VCaP (cell line): Measurements from ENCODE around the gene LAMA3.
"Not testable (repeated sequence)": the region's sequence is repeated elsewhere in the genome, so short reads cannot be mapped to it uniquely, and the experiment has no call there.

Experiments
- H3K27ac ChIP-seq: fragments of 450-650 bp; 2 replicates; pipeline ENCODE4 v1.5.1; 2017
- TF ChIP-seq, protein P1 (sequence below): fragments of 450-650 bp; conservative IDR thresholded peaks from 2 replicates; pipeline ENCODE4 v1.5.1; 2017; ENCODE audit warnings: mild to moderate bottlenecking, moderate library complexity

LAMA3 gene

GRCh38 chr18:23725351-23725750, 36.1 kb downstream of the LAMA3 start:
- peak overlapping the region; percentile 34; the same call in 1 of the 2 replicates for H3K27ac ChIP-seq
- TF ChIP-seq, protein P1, sequence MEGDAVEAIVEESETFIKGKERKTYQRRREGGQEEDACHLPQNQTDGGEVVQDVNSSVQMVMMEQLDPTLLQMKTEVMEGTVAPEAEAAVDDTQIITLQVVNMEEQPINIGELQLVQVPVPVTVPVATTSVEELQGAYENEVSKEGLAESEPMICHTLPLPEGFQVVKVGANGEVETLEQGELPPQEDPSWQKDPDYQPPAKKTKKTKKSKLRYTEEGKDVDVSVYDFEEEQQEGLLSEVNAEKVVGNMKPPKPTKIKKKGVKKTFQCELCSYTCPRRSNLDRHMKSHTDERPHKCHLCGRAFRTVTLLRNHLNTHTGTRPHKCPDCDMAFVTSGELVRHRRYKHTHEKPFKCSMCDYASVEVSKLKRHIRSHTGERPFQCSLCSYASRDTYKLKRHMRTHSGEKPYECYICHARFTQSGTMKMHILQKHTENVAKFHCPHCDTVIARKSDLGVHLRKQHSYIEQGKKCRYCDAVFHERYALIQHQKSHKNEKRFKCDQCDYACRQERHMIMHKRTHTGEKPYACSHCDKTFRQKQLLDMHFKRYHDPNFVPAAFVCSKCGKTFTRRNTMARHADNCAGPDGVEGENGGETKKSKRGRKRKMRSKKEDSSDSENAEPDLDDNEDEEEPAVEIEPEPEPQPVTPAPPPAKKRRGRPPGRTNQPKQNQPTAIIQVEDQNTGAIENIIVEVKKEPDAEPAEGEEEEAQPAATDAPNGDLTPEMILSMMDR: no peak

DNA sequence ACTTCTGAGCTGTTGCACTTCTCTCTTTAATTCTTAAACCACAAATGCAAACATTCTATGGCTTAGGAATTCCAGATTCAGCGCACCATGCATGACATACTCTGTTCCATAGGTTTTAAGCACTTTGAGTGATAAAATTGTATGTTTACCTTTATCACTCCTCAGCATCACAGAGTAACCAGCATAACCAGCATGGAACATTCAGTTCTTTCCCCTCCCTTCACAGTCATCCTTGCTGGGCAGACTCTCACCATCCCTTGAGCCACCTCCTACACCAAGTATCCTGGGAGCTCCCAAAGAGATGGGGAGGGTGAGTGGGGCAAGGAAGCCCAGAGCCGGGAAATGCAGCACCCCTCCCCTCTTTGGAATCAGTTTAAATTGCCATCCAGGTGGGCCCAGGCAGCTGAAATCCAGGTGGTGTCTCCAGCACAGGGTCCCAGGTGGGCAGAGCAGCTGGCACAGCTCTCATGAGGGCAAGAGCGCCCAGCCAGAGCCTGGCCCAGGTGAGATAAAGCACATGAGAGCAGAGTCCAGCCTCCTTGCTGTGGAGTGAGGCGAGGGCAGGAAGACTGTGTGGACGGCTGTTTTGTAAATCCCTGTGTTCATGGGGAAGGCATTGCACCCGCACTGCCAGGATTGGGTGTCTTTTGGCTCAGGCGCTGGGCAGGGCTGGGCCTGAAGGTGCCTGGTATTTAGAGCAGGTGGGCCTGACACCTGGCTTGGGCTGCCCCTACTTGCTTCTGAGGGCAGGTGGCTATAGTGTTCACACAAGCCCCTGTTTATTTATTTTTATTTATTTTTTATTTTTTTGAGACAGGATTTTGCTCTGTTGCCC, 36.8 kb downstream of the LAMA3 start:
- H3K27ac ChIP-seq: peak overlapping the region; percentile 34; the same call in 1 of the 2 replicates
- TF ChIP-seq, protein P1: no peak

DNA sequence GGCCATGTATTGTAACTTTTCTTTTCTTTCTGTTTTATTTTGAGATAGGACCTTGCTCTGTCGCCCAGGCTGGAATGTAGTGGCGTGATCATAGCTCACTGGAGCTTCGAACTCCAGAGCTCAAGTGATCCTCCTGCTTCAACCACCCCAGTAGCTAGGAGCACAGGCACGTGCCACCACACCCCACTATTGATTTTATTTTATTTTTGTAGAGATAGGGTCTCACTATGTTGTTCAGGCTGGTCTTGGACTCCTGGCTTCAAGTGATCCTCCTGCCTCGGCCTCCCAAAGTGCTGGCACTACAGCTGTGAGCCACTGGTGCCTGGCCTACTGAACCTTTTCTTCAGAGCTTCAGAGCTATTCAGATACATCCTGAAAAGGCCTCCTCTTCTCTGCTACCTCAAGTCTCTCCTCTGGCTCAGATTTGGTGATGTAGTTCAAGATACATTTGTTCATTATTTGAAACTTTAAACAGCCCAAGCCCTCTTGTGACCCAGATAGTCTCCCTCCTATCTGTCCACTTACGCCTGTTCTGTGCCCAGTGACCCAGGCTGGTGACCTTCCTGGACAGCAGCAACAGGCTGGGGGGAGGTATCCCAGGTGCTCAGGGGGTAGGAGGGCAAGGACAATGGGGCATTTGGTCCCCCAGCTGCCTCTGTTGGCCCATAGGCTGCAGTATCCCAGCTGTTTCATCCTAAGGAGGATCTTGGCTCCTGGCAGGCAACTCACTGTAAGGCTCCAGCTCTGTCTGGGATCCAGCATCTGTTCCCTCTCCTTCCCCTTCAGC, 38.6 kb downstream of the LAMA3 start:
- no peak overlapping the region for H3K27ac ChIP-seq

DNA sequence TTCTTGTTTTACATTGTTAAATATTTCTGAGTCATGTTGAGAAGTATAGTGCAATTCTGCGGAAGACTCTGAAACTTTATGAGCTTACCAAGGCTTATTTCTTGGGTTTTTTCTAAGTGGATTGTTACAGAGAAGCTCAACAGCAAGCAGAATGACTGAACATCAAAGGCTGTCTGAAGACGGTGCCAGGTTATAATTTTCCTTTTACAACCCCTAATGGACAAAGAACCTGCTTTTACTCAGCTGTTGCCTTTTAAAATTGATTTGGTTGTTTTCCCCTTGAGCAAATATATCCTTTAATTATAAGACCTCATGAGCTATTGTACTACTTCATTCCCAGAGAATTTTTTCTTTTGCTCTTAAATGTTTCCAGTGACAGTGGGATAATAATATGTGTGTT, 41.6 kb downstream of the LAMA3 start:
- no peak overlapping the region for H3K27ac ChIP-seq
- TF ChIP-seq, protein P1: no peak

More for the DNA sequence above, 38.6 kb downstream of the LAMA3 start:
- TF ChIP-seq, protein P1: no peak

- TF ChIP-seq, protein P1: no peak
- H3K27ac ChIP-seq: no peak overlapping the region
These were observed 42.6 kb downstream of the LAMA3 start for GRCh38 chr18:23731861-23732260.

DNA sequence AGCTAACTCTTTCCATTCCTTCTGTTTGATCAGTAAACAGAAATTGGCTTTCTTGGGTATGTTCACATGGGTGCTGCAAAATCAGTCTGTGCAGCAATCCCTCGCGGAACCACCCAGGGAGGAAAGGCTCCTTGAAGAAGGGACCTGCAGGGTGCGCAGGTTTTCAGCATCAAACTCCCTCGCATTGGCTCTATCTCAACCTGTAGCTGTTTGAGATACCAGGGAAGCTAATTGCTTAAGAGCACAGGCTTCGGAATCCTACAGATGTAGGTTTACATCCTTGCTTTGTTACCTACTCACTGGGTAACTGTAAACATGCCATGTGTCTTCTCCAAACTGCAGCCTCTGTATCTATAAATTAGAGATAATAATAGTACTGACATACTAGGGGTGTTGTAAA, 43.2 kb downstream of the LAMA3 start:
- no peak overlapping the region for H3K27ac ChIP-seq
- TF ChIP-seq, protein P1: no peak

DNA sequence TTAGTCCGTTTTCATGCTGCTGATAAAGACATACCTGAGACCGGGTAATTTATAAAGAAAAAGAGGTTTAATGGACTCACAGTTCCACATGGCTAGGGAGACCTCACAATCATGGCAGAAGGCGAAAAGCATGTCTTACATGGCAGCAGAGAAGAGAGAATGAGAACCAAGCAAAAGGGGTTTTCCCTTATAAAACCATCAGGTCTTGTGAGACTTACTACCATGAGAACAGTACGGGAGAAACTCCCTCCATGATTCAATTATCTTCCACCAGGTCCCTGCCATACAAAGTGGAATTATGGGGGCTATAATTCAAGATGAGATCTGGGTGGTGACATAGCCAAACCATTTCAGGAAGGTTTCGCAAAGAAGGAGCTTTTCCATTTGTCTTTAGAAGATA, 44.0 kb downstream of the LAMA3 start:
- H3K27ac ChIP-seq: not testable (repeated sequence)

GRCh38 chr18:23733895-23734294, 44.6 kb downstream of the LAMA3 start:
- H3K27ac ChIP-seq: no peak overlapping the region
- TF ChIP-seq, protein P1: no peak
